Esophagus muscularis mucosa (tissue), 4 donors: ENCODE measurements around the gene LRRTM4. TPM values are rescaled to one million over a fixed set of nuclear protein-coding genes. Genes with fewer than 3 reads are reported as not detected.
"Not testable (repeated sequence)": the region's sequence is repeated elsewhere in the genome, so short reads cannot be mapped to it uniquely, and the experiment has no call there.

Experiments
- DNase-seq: peaks from one replicate; pipeline ENCODE4 v3.0.0-alpha.2; 2017; ENCODE audit errors: extremely low spot score
- H3K27ac ChIP-seq, 4 donors: fragments of 200-600 bp; sonication (generic); replicated peaks in 1 of 4; 1 replicate in 3 of 4; 2 replicates in 1 of 4; pipeline ENCODE4 v1.5.1; 2016 to 2019; ENCODE audit warnings: mild to moderate bottlenecking in 1 of 4
- H3K27me3 ChIP-seq, 4 donors: fragments of 200-600 bp; sonication (generic); one replicate each; pipeline versions ENCODE4 v1.5.1 to v1.6.0; 2016 to 2019
- H3K36me3 ChIP-seq, 4 donors: fragments of 200-600 bp; sonication (generic); one replicate each; pipeline ENCODE4 v1.5.1; 2016 to 2019
- H3K4me1 ChIP-seq, 4 donors: fragments of 200-600 bp; sonication (generic); one replicate each; pipeline ENCODE4 v1.5.1; 2016 to 2019
- H3K4me3 ChIP-seq, 4 donors: fragments of 200-600 bp; sonication (generic); 1 replicate in 2 of 4; 2 replicates in 2 of 4; pipeline ENCODE4 v1.5.1; 2016 to 2019; ENCODE audit warnings: mild to moderate bottlenecking in 4 of 4, moderate library complexity in 1 of 4
- H3K9me3 ChIP-seq, 4 donors: fragments of 200-600 bp; sonication (generic); 1 replicate in 3 of 4; 2 replicates in 1 of 4; pipeline ENCODE4 v1.5.1; 2016 to 2019
- CTCF ChIP-seq, 3 experiments: fragments of 200-600 bp in 2 of 3; fragments of 450-650 bp in 1 of 3; sonication (generic) in 2 of 3; IDR thresholded peaks; one replicate each; pipeline ENCODE4 v1.5.1; 2017 to 2019; ENCODE audit warnings: antibody characterized with exemption in 3 of 3, mild to moderate bottlenecking in 2 of 3, moderate library complexity in 1 of 3
- EP300 ChIP-seq: sonication (generic); formaldehyde crosslinking; IDR thresholded peaks from one replicate; pipeline ENCODE4 v1.6.1; 2017; ENCODE audit warnings: antibody characterized with exemption
- POLR2A ChIP-seq: fragments of 450-650 bp; IDR thresholded peaks from one replicate; pipeline ENCODE4 v1.6.1; 2017; ENCODE audit warnings: antibody characterized with exemption, moderate library complexity, mild to moderate bottlenecking, low read depth
- POLR2AphosphoS5 ChIP-seq, 2 donors: sonication (generic); formaldehyde crosslinking; IDR thresholded peaks; one replicate each; pipeline ENCODE4 v1.6.1; 2017; ENCODE audit warnings: antibody characterized with exemption in 2 of 2
- WGBS: methylation state at CpG from one replicate; pipeline ENCODE4 v1.1.5; 2018; 5-methylcytosine and 5-hydroxymethylcytosine counted together
- intact Hi-C: fragments of 100-400 bp; cut with DNase I; formaldehyde crosslinking; loops from one replicate; pipeline ENCODE4 v1.15.1; 2023
- total RNA-seq, 4 donors: library from RNA; depleted of rRNA; stranded (reverse); fragments of >200 nt; gene quantifications; one replicate each; pipeline versions ENCODE4 v1.1.0 to v1.2.1, GENCODE V29; 2016

Gene LRRTM4
- total RNA-seq, 4 donors from 2014 or later, result 0.17 to 0.97 (median 0.41) TPM

- WGBS, result 92% methylated on average over 3 of the region's 3 CpGs
- H3K4me3 ChIP-seq, result no peak overlapping the region
- intact Hi-C loops, result no loop called here
- H3K27ac ChIP-seq, result no peak overlapping the region
- H3K4me1 ChIP-seq, result no peaks in the 10 kb centered on the region
- no peaks in the 10 kb centered on the region for H3K27me3 ChIP-seq
- TF ChIP-seq CTCF (IDR thresholded peaks at IDR 0.05), result no peak
- H3K36me3 ChIP-seq, result no peaks in the 10 kb centered on the region
- no peaks in the 10 kb centered on the region for H3K9me3 ChIP-seq
- no peak for DNase-seq
Measured at GRCh38 chr2:77142141-77142540, 380.0 kb downstream of the LRRTM4 start.

- H3K9me3 ChIP-seq, H3K36me3 ChIP-seq, H3K27me3 ChIP-seq, intact Hi-C loops, DNase-seq, H3K27ac ChIP-seq, H3K4me3 ChIP-seq, H3K4me1 ChIP-seq: not testable (repeated sequence)
- 94% methylated on average over 8 of the region's 8 CpGs for WGBS
Measured at GRCh38 chr2:77128479-77128878, 393.7 kb downstream of the LRRTM4 start.

GRCh38 chr2:77127345-77127744 lies 394.8 kb downstream of the LRRTM4 start:
- intact Hi-C loops, result no loop called here
- Histone ChIP-seq H3K4me3 (no peak overlapping the region), H3K27ac (no peak overlapping the region), H3K9me3 (no peaks in the 10 kb centered on the region), H3K4me1 (no peaks in the 10 kb centered on the region), H3K27me3 (no peaks in the 10 kb centered on the region), H3K36me3 (no peaks in the 10 kb centered on the region)
- DNase-seq, result no peak
- TF ChIP-seq CTCF (IDR thresholded peaks at IDR 0.05) (no peak), EP300 (no peak), POLR2A (no peak), POLR2AphosphoS5 (IDR thresholded peaks at IDR 0.05) (no peak)

GRCh38 chr2:77121518-77121917 lies 400.7 kb downstream of the LRRTM4 start:
- no peak overlapping the region for H3K4me3 ChIP-seq
- intact Hi-C loops, result no loop called here
- no peak overlapping the region for H3K27ac ChIP-seq
- peaks cover 0 to 4% (median 0%) of the 10 kb centered on the region in 4 donors for H3K9me3 ChIP-seq
- H3K27me3 ChIP-seq, result no peaks in the 10 kb centered on the region
- WGBS, result 83% methylated on average over 3 of the region's 3 CpGs
- no peaks in the 10 kb centered on the region for H3K36me3 ChIP-seq
- no peaks in the 10 kb centered on the region for H3K4me1 ChIP-seq
- DNase-seq, result no peak
- TF ChIP-seq CTCF (IDR thresholded peaks at IDR 0.05), result no peak
- no peak for TF ChIP-seq POLR2AphosphoS5 (IDR thresholded peaks at IDR 0.05)
- no peak for TF ChIP-seq POLR2A
- TF ChIP-seq EP300, result no peak

GRCh38 chr2:77119333-77119732 lies 402.8 kb downstream of the LRRTM4 start:
- H3K27me3 ChIP-seq, result no peaks in the 10 kb centered on the region
- no peak for TF ChIP-seq POLR2AphosphoS5 (IDR thresholded peaks at IDR 0.05)
- peaks cover 0 to 4% (median 0%) of the 10 kb centered on the region in 4 donors for H3K9me3 ChIP-seq
- H3K4me3 ChIP-seq, result no peak overlapping the region
- no peaks in the 10 kb centered on the region for H3K36me3 ChIP-seq
- intact Hi-C loops, result no loop called here
- H3K27ac ChIP-seq, result no peak overlapping the region
- no peak for DNase-seq
- WGBS, result 94% methylated on average over 1 of the region's 1 CpG
- no peaks in the 10 kb centered on the region for H3K4me1 ChIP-seq

- no peaks in the 10 kb centered on the region for H3K9me3 ChIP-seq
- DNase-seq, result no peak
- no peaks in the 10 kb centered on the region for H3K36me3 ChIP-seq
- no peak overlapping the region for H3K4me3 ChIP-seq
- H3K27me3 ChIP-seq, result no peaks in the 10 kb centered on the region
- no peaks in the 10 kb centered on the region for H3K4me1 ChIP-seq
- intact Hi-C loops, result no loop called here
- WGBS, result 64% methylated on average over 1 of the region's 1 CpG
- no peak for TF ChIP-seq POLR2AphosphoS5 (IDR thresholded peaks at IDR 0.05)
- no peak for TF ChIP-seq POLR2A
- no peak overlapping the region for H3K27ac ChIP-seq
Measured at GRCh38 chr2:77108915-77109314, 413.3 kb downstream of the LRRTM4 start.
